Transverse colon (tissue), 4 donors: Measurements from ENCODE around the gene INTS2. TPM values are rescaled to one million over a fixed set of nuclear protein-coding genes. Genes with fewer than 3 reads are reported as not detected.

Experiments
- DNase-seq: peaks from one replicate; pipeline ENCODE4 v3.0.0-alpha.2; 2019
- H3K27ac ChIP-seq, 4 donors: fragments of 200-600 bp; sonication (generic); 2 replicates each; pipeline ENCODE4 v1.5.1; 2016 to 2018; ENCODE audit warnings: inconsistent platforms in 4 of 4
- H3K27me3 ChIP-seq: fragments of 200-600 bp; sonication (generic); 2 replicates; pipeline ENCODE4 v1.5.1; 2017; ENCODE audit warnings: inconsistent platforms
- H3K36me3 ChIP-seq, 4 donors: fragments of 200-600 bp; sonication (generic); 2 replicates each; pipeline ENCODE4 v1.5.1; 2017 to 2019; ENCODE audit warnings: inconsistent platforms in 4 of 4
- H3K4me1 ChIP-seq, 4 donors: fragments of 200-600 bp; sonication (generic); 2 replicates each; pipeline ENCODE4 v1.5.1; 2017 to 2020; ENCODE audit warnings: inconsistent platforms in 4 of 4
- H3K4me3 ChIP-seq, 4 donors: fragments of 200-600 bp; sonication (generic); 1 replicate in 1 of 4; 2 replicates in 3 of 4; pipeline versions ENCODE4 v1.5.1 to v1.6.1; 2017 to 2019; ENCODE audit warnings: inconsistent platforms in 4 of 4
- H3K9me3 ChIP-seq, 2 donors: fragments of 200-600 bp; sonication (generic); 2 replicates each; pipeline ENCODE4 v1.5.1; 2017 to 2019; ENCODE audit warnings: inconsistent platforms in 2 of 2
- CTCF ChIP-seq, 5 experiments: fragments of 200-600 bp in 3 of 5; fragments of 450-650 bp in 2 of 5; sonication (generic) in 3 of 5; IDR thresholded peaks; 1 replicate in 2 of 5; 2 replicates in 3 of 5; pipeline ENCODE4 v1.5.1; 2016 to 2017; ENCODE audit warnings: antibody characterized with exemption in 5 of 5, inconsistent platforms in 3 of 5, mild to moderate bottlenecking in 2 of 5, moderate library complexity in 1 of 5
- EP300 ChIP-seq: sonication (generic); formaldehyde crosslinking; IDR thresholded peaks from one replicate; pipeline ENCODE4 v1.6.1; 2017; ENCODE audit warnings: antibody characterized with exemption, low read depth
- POLR2A ChIP-seq: fragments of 450-650 bp; IDR thresholded peaks from one replicate; pipeline ENCODE4 v1.6.1; 2016; ENCODE audit warnings: antibody characterized with exemption, mild to moderate bottlenecking, moderate library complexity
- POLR2AphosphoS5 ChIP-seq, 3 donors: sonication (generic); formaldehyde crosslinking; IDR thresholded peaks; one replicate each; pipeline ENCODE4 v1.6.1; 2016; ENCODE audit warnings: antibody characterized with exemption in 3 of 3
- WGBS, 2 donors: methylation state at CpG; one replicate each; pipeline ENCODE4 v1.1.5; 2018; ENCODE audit warnings: low coverage in 1 of 2; 5-methylcytosine and 5-hydroxymethylcytosine counted together
- in situ Hi-C, 4 donors: fragments of 200-750 bp; cut with MboI; loops; one replicate each; pipeline versions ENCODE4 v1.15.0 to v1.15.1; 2017; ENCODE audit warnings: low sequenced_read_pairs in 3 of 4, low pct_ligation_motif_present in 1 of 4, low pct_unique_long_range_greater_than_20kb in 1 of 4
- intact Hi-C: fragments of 100-400 bp; cut with DNase I; formaldehyde crosslinking; loops from one replicate; pipeline ENCODE4 v1.15.1; 2023; ENCODE audit warnings: low total_unique reads
- total RNA-seq, 4 donors: library from RNA; depleted of rRNA; stranded (reverse); fragments of >200 nt; gene quantifications; one replicate each; pipeline ENCODE4 v1.1.0, GENCODE V29; 2016

The INTS2 gene
- total RNA-seq, 4 donors from 2014 or later, result 1.9 to 17.7 (median 7.9) TPM

DNA sequence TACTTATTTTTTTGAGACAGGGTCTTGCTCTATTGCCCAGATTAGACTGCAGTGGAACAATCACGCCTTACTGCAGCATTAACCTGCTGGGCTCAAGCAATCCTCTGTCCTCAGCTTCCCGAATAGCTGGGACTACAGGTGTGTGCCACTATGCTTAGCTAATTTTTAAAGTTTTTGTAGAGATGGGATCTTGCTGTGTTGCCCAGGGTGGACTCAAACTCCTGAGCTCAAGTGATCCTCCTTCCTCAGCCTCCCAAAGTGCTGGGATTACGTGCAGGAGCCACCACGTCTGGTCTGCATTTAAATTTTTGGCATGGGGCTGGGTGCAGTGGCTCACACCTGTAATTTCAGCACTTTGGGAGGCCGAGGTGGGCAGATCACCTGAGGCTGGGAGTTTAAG lies 41.0 kb upstream of the INTS2 start:
- H3K9me3 ChIP-seq, result no peaks in the 10 kb centered on the region

GRCh38 chr17:61967729-61968128 lies 39.9 kb upstream of the INTS2 start:
- no peaks in the 10 kb centered on the region for H3K27me3 ChIP-seq
- no peaks in the 10 kb centered on the region for H3K4me1 ChIP-seq

More for the DNA sequence above, 41.0 kb upstream of the INTS2 start:
- peaks cover 0 to 67% (median 30%) of the 10 kb centered on the region in 4 donors for H3K36me3 ChIP-seq
- no peak for DNase-seq
- 97% methylated on average over 5 of the region's 5 CpGs; no CpG with 5 or more reads in 1 of the 2 donors for WGBS, 2 donors
- no peak overlapping the region for H3K27ac ChIP-seq
- no peaks in the 10 kb centered on the region for H3K4me1 ChIP-seq
- intact Hi-C loops (no loop called here), in situ Hi-C loops (no loop called here)
- TF ChIP-seq POLR2AphosphoS5 (IDR thresholded peaks at IDR 0.05) (no peak), POLR2A (no peak), EP300 (no peak), CTCF (IDR thresholded peaks at IDR 0.05) (no peak)
- no peaks in the 10 kb centered on the region for H3K27me3 ChIP-seq
- no peak overlapping the region for H3K4me3 ChIP-seq

DNA sequence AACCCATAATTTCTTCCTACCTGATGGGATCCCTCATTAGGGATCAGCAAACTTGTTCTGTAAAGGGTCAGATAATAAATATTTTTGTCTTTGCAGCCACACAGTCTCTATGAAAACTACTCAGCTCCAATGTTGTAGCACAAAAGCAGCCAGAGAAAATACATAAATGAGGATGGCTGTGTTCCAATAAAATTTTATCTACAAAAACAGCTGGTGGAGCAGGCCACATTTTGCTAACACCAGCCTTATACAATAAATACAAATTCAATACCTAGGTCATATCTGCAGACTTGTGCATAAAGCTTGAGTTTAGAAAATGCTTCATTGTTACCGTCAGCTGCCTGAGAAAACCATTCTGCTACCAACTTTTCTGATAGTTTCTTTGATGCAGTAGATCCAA lies 38.4 kb upstream of the INTS2 start:
- WGBS, 2 donors, result 0% methylated on average over 1 of the region's 1 CpG
- DNase-seq, result no peak
- TF ChIP-seq POLR2A (no peak), CTCF (IDR thresholded peaks at IDR 0.05) (no peak), EP300 (no peak), POLR2AphosphoS5 (IDR thresholded peaks at IDR 0.05) (no peak)

More at GRCh38 chr17:61967729-61968128, 39.9 kb upstream of the INTS2 start:
- peaks cover 0 to 71% (median 34%) of the 10 kb centered on the region in 4 donors for H3K36me3 ChIP-seq
- intact Hi-C loops, result no loop called here
- in situ Hi-C loops, result no loop called here
- no peak overlapping the region for H3K27ac ChIP-seq
- H3K4me3 ChIP-seq, result no peak overlapping the region
- TF ChIP-seq POLR2AphosphoS5 (IDR thresholded peaks at IDR 0.05) (no peak), POLR2A (no peak), CTCF (IDR thresholded peaks at IDR 0.05) (no peak), EP300 (no peak)
- no peaks in the 10 kb centered on the region for H3K9me3 ChIP-seq
- DNase-seq, result no peak
- WGBS, 2 donors, result 94 to 96% methylated on average over 2 of the region's 2 CpGs

DNA sequence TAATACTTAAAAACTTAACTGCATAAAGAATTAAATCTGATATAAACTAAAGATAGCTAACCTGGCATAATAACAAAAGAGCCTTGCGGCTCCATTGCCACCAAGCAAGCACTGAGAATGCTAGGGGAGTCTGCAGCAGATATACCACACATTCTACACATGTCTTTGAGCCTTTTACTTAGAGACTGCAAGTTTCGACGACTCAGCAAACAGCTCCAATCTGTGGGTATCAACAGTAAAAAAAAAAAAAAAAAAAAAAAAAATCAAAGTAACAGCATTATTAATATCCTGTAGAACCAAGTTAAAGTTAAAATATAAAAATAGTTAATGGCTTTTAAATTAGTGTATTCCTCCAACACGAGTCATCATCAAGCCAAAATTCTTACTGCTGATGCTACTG lies 27.8 kb upstream of the INTS2 start:
- no peak for DNase-seq
- 86 to 95% methylated on average over 4 of the region's 4 CpGs for WGBS, 2 donors
- in situ Hi-C loops, result no loop called here
- no peaks in the 10 kb centered on the region for H3K4me1 ChIP-seq
- peaks cover 0 to 66% (median 28%) of the 10 kb centered on the region in 4 donors for H3K36me3 ChIP-seq
- no peak overlapping the region for H3K4me3 ChIP-seq
- no peak overlapping the region for H3K27ac ChIP-seq
- no peaks in the 10 kb centered on the region for H3K9me3 ChIP-seq
- intact Hi-C loops, result no loop called here
- no peak for TF ChIP-seq POLR2AphosphoS5 (IDR thresholded peaks at IDR 0.05)
- no peak for TF ChIP-seq CTCF (IDR thresholded peaks at IDR 0.05)
- TF ChIP-seq EP300, result no peak
- no peak for TF ChIP-seq POLR2A
- no peaks in the 10 kb centered on the region for H3K27me3 ChIP-seq

More for the DNA sequence above, 38.4 kb upstream of the INTS2 start:
- no peaks in the 10 kb centered on the region for H3K4me1 ChIP-seq
- H3K36me3 ChIP-seq, result peaks cover 0 to 72% (median 35%) of the 10 kb centered on the region in 4 donors
- in situ Hi-C loops, result no loop called here
- no peaks in the 10 kb centered on the region for H3K27me3 ChIP-seq
- H3K4me3 ChIP-seq, result no peak overlapping the region
- no peaks in the 10 kb centered on the region for H3K9me3 ChIP-seq
- H3K27ac ChIP-seq, result no peak overlapping the region
- intact Hi-C loops, result no loop called here
